Panc1 (cell line): ENCODE measurements around the gene DPAGT1.

Experiments
- SIN3A ChIP-seq: IDR thresholded peaks from 2 replicates; pipeline ENCODE4 v1.6.1; 2012; ENCODE audit warnings: low read depth, mild to moderate bottlenecking, low read length, moderate library complexity, borderline replicate concordance; ENCODE audit not compliant: insufficient read depth
- TF ChIP-seq, protein P1 (sequence below), 2 experiments: IDR thresholded peaks; 2 replicates each; pipeline ENCODE4 v1.6.1; 2011 to 2012; ENCODE audit warnings: low read depth in 2 of 2, control low read depth in 1 of 2, low read length in 1 of 2, mild to moderate bottlenecking in 1 of 2, moderate library complexity in 1 of 2; ENCODE audit not compliant: insufficient read depth in 1 of 2
- TF ChIP-seq, protein P2 (sequence below): fragments of 450-650 bp; IDR thresholded peaks from 2 replicates; pipeline ENCODE4 v1.5.1; 2017; ENCODE audit warnings: mild to moderate bottlenecking

DNA sequence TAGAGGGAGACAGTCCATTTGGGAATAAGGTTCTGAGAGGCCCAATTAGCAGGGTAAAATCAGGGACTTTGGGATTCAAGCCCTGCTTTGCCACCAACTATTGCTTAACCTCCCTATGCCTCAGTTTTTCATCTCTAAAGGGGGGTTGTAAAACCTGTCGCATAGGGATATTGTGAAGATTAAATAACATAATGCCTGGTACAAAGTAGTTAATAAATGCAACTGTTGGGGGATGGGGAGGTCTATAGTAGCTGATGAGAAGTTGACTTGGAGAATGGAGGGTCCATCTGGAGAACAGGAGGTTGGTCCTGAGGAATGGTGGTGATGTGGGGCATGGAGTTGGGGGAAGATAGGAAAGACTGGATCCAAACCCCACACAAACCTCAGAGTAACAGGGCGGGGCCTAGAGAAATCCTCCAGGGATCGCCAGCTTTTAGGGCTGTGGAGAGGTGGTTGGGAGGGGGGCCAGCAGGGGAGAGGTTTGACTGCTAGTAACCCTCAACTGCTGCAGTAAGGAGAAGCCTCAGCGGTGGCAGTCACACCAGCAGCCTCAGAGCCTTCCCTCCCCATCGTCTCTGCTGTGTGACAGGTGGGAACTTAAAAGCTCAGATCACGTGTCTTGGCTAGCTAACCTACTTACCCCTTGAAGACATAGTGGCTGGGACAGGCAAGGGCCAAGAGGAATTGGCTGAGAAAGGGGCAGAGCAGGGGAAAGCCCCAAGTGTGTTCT, 46.1 kb upstream of the DPAGT1 start:
- TF ChIP-seq, protein P1, sequence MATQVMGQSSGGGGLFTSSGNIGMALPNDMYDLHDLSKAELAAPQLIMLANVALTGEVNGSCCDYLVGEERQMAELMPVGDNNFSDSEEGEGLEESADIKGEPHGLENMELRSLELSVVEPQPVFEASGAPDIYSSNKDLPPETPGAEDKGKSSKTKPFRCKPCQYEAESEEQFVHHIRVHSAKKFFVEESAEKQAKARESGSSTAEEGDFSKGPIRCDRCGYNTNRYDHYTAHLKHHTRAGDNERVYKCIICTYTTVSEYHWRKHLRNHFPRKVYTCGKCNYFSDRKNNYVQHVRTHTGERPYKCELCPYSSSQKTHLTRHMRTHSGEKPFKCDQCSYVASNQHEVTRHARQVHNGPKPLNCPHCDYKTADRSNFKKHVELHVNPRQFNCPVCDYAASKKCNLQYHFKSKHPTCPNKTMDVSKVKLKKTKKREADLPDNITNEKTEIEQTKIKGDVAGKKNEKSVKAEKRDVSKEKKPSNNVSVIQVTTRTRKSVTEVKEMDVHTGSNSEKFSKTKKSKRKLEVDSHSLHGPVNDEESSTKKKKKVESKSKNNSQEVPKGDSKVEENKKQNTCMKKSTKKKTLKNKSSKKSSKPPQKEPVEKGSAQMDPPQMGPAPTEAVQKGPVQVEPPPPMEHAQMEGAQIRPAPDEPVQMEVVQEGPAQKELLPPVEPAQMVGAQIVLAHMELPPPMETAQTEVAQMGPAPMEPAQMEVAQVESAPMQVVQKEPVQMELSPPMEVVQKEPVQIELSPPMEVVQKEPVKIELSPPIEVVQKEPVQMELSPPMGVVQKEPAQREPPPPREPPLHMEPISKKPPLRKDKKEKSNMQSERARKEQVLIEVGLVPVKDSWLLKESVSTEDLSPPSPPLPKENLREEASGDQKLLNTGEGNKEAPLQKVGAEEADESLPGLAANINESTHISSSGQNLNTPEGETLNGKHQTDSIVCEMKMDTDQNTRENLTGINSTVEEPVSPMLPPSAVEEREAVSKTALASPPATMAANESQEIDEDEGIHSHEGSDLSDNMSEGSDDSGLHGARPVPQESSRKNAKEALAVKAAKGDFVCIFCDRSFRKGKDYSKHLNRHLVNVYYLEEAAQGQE (IDR thresholded peaks at IDR 0.05; ENCODE audit: insufficient read depth in 1 of 2, low read depth in 2 of 2, low read length in 1 of 2): no peak
- TF ChIP-seq, protein P2, sequence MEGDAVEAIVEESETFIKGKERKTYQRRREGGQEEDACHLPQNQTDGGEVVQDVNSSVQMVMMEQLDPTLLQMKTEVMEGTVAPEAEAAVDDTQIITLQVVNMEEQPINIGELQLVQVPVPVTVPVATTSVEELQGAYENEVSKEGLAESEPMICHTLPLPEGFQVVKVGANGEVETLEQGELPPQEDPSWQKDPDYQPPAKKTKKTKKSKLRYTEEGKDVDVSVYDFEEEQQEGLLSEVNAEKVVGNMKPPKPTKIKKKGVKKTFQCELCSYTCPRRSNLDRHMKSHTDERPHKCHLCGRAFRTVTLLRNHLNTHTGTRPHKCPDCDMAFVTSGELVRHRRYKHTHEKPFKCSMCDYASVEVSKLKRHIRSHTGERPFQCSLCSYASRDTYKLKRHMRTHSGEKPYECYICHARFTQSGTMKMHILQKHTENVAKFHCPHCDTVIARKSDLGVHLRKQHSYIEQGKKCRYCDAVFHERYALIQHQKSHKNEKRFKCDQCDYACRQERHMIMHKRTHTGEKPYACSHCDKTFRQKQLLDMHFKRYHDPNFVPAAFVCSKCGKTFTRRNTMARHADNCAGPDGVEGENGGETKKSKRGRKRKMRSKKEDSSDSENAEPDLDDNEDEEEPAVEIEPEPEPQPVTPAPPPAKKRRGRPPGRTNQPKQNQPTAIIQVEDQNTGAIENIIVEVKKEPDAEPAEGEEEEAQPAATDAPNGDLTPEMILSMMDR: no peak
- TF ChIP-seq SIN3A: no peak
